H1 (cell line): ENCODE results near the gene TAF1L. TPM values are rescaled to one million over a fixed set of nuclear protein-coding genes. Genes with fewer than 3 reads are reported as not detected.

Experiments used
- CHD1 ChIP-seq: IDR thresholded peaks from 2 replicates; pipeline ENCODE4 v1.6.1; 2012; ENCODE audit warnings: low read depth, low read length, improper control_type of control experiment
- CHD7 ChIP-seq: fragments of 300-600 bp; sonication (generic); IDR thresholded peaks from 2 replicates; pipeline ENCODE4 v1.7.1; 2012; ENCODE audit warnings: low read length, moderate library complexity, mild to moderate bottlenecking, inconsistent platforms; ENCODE audit not compliant: insufficient replicate concordance
- HDAC6 ChIP-seq: IDR thresholded peaks from one replicate; pipeline ENCODE4 v1.7.1; 2012; ENCODE audit warnings: low read depth, mild to moderate bottlenecking, inconsistent platforms, low read length, moderate library complexity
- KDM4A ChIP-seq: IDR thresholded peaks from one replicate; pipeline ENCODE4 v1.7.1; 2012; ENCODE audit warnings: low read depth, mild to moderate bottlenecking, moderate library complexity, low read length, inconsistent platforms; ENCODE audit not compliant: severe bottlenecking
- RBBP5 ChIP-seq: IDR thresholded peaks from 2 replicates; pipeline ENCODE4 v1.7.1; 2012; ENCODE audit warnings: low read depth, mild to moderate bottlenecking, inconsistent platforms, low read length, moderate library complexity, borderline replicate concordance
- SAP30 ChIP-seq: fragments of 300-600 bp; sonication (generic); IDR thresholded peaks from 2 replicates; pipeline ENCODE4 v1.7.1; 2012; ENCODE audit warnings: low read length, moderate library complexity, mild to moderate bottlenecking, inconsistent platforms; ENCODE audit not compliant: insufficient read depth, insufficient replicate concordance
- polyA plus RNA-seq, 7 experiments: library from polyadenylated mRNA; depleted of rRNA in 3 of 7; stranded (reverse) in 5 of 7; unstranded in 2 of 7; fragments of >200 nt in 5 of 7; fragments of 200-250 nt in 2 of 7; gene quantifications; 1 replicate in 5 of 7; 2 replicates in 1 of 7; 4 replicates in 1 of 7; pipeline versions ENCODE4 v1.2.1 to v1.2.3, GENCODE V29; 2011 to 2013; ENCODE audit warnings: missing spikeins in 2 of 7, mixed read lengths in 2 of 7
- total RNA-seq: library from RNA; stranded (reverse); fragmentation: NEBNext Ultra II Directional; extraction: Animal tissue kit (Norgen Biotek cat#: 25700); gene quantifications from 2 replicates; pipeline ENCODE4 v1.2.1, GENCODE V29; 2021

Gene TAF1L
- total and polyA plus RNA-seq, 2 of the 8 experiments (the other 6 are each of a cell fraction or from before 2014, with no cell fraction given) = not detected

- TF ChIP-seq CHD7 = no peak
- no peak for TF ChIP-seq KDM4A
- no peak for TF ChIP-seq HDAC6
- TF ChIP-seq SAP30 = no peak
- no peak for TF ChIP-seq RBBP5
- TF ChIP-seq CHD1 = no peak
These were observed 45.0 kb downstream of the TAF1L start (continued) for GRCh38 chr9:32590476-32590875.
